ENCODE results near the gene BLOC1S6.

Gene BLOC1S6

GRCh38 chr15:45551676-45552075 is 35.5 kb upstream of the BLOC1S6 start:
- H3K9me3 ChIP-seq (ENCODE audit: control insufficient read depth in 5 of 5, low read length in 5 of 5): no peaks in the 10 kb centered on the region
- no peaks in the 10 kb centered on the region for H3K4me1 ChIP-seq (ENCODE audit: control insufficient read depth in 5 of 5, insufficient read depth in 5 of 5, low read length in 5 of 5)
- no peak overlapping the region for H3K27ac ChIP-seq (ENCODE audit: low read depth, low read length)
- H3K36me3 ChIP-seq (ENCODE audit: control insufficient read depth in 5 of 5, insufficient read depth in 5 of 5, low read length in 5 of 5): no peaks in the 10 kb centered on the region
- H3K27me3 ChIP-seq (ENCODE audit: control insufficient read depth in 5 of 5, insufficient read depth in 4 of 5, low read length in 5 of 5): peaks cover 0 to 6% (median 0%) of the 10 kb centered on the region in 5 donors
- no peak overlapping the region for H3K4me3 ChIP-seq (ENCODE audit: low read depth in 1 of 5, low read length in 5 of 5)
- H3K9ac ChIP-seq (ENCODE audit: low read length in 5 of 5): no peak overlapping the region

- Histone ChIP-seq H3K4me3 (ENCODE audit: low read depth in 1 of 5, low read length in 5 of 5) (no peak overlapping the region), H3K27ac (ENCODE audit: low read depth, low read length) (no peak overlapping the region), H3K9me3 (ENCODE audit: control insufficient read depth in 5 of 5, low read length in 5 of 5) (no peaks in the 10 kb centered on the region), H3K36me3 (ENCODE audit: control insufficient read depth in 5 of 5, insufficient read depth in 5 of 5, low read length in 5 of 5) (no peaks in the 10 kb centered on the region), H3K27me3 (ENCODE audit: control insufficient read depth in 5 of 5, insufficient read depth in 4 of 5, low read length in 5 of 5) (no peaks in the 10 kb centered on the region), H3K4me1 (ENCODE audit: control insufficient read depth in 5 of 5, insufficient read depth in 5 of 5, low read length in 5 of 5) (no peaks in the 10 kb centered on the region), H3K9ac (ENCODE audit: low read length in 5 of 5) (no peak overlapping the region)
Measured at GRCh38 chr15:45555934-45556608, 31.1 kb upstream of the BLOC1S6 start.

GRCh38 chr15:45572617-45573016 is 14.6 kb upstream of the BLOC1S6 start:
- no peaks in the 10 kb centered on the region for H3K36me3 ChIP-seq (ENCODE audit: control insufficient read depth in 5 of 5, insufficient read depth in 5 of 5, low read length in 5 of 5)
- H3K4me3 ChIP-seq (ENCODE audit: low read depth in 1 of 5, low read length in 5 of 5): no peak overlapping the region
- no peaks in the 10 kb centered on the region for H3K9me3 ChIP-seq (ENCODE audit: control insufficient read depth in 5 of 5, low read length in 5 of 5)
- H3K27me3 ChIP-seq (ENCODE audit: control insufficient read depth in 5 of 5, insufficient read depth in 4 of 5, low read length in 5 of 5): peaks cover 0 to 2% (median 0%) of the 10 kb centered on the region in 5 donors
- H3K27ac ChIP-seq (ENCODE audit: low read depth, low read length): no peak overlapping the region
- H3K4me1 ChIP-seq (ENCODE audit: control insufficient read depth in 5 of 5, insufficient read depth in 5 of 5, low read length in 5 of 5): peaks cover 0 to 5% (median 0%) of the 10 kb centered on the region in 5 donors
- no peak overlapping the region for H3K9ac ChIP-seq (ENCODE audit: low read length in 5 of 5)

GRCh38 chr15:45573961-45574629 is 13.1 kb upstream of the BLOC1S6 start:
- Histone ChIP-seq H3K36me3 (ENCODE audit: control insufficient read depth in 5 of 5, insufficient read depth in 5 of 5, low read length in 5 of 5) (no peaks in the 10 kb centered on the region), H3K4me1 (ENCODE audit: control insufficient read depth in 5 of 5, insufficient read depth in 5 of 5, low read length in 5 of 5) (peaks cover 0 to 5% (median 0%) of the 10 kb centered on the region in 5 donors), H3K4me3 (ENCODE audit: low read depth in 1 of 5, low read length in 5 of 5) (no peak overlapping the region), H3K9ac (ENCODE audit: low read length in 5 of 5) (no peak overlapping the region), H3K27me3 (ENCODE audit: control insufficient read depth in 5 of 5, insufficient read depth in 4 of 5, low read length in 5 of 5) (peaks cover 0 to 2% (median 0%) of the 10 kb centered on the region in 5 donors), H3K27ac (ENCODE audit: low read depth, low read length) (no peak overlapping the region), H3K9me3 (ENCODE audit: control insufficient read depth in 5 of 5, low read length in 5 of 5) (no peaks in the 10 kb centered on the region)

GRCh38 chr15:45581919-45582318 is 5.3 kb upstream of the BLOC1S6 start:
- no peak overlapping the region for H3K9ac ChIP-seq (ENCODE audit: low read length in 5 of 5)
- H3K36me3 ChIP-seq (ENCODE audit: control insufficient read depth in 5 of 5, insufficient read depth in 5 of 5, low read length in 5 of 5): no peaks in the 10 kb centered on the region
- H3K4me1 ChIP-seq (ENCODE audit: control insufficient read depth in 5 of 5, insufficient read depth in 5 of 5, low read length in 5 of 5): peaks cover 3 to 15% (median 11%) of the 10 kb centered on the region in 5 donors
- no peak overlapping the region for H3K27ac ChIP-seq (ENCODE audit: low read depth, low read length)
- H3K27me3 ChIP-seq (ENCODE audit: control insufficient read depth in 5 of 5, insufficient read depth in 4 of 5, low read length in 5 of 5): peaks cover 0 to 2% (median 0%) of the 10 kb centered on the region in 5 donors
- no peak overlapping the region for H3K4me3 ChIP-seq (ENCODE audit: low read depth in 1 of 5, low read length in 5 of 5)
- no peaks in the 10 kb centered on the region for H3K9me3 ChIP-seq (ENCODE audit: control insufficient read depth in 5 of 5, low read length in 5 of 5)

GRCh38 chr15:45583731-45584639 is 3.2 kb upstream of the BLOC1S6 start:
- no peak overlapping the region for H3K9ac ChIP-seq (ENCODE audit: low read length in 5 of 5)
- H3K27ac ChIP-seq (ENCODE audit: low read depth, low read length): no peak overlapping the region
- H3K9me3 ChIP-seq (ENCODE audit: control insufficient read depth in 5 of 5, low read length in 5 of 5): no peaks in the 10 kb centered on the region
- H3K4me1 ChIP-seq (ENCODE audit: control insufficient read depth in 5 of 5, insufficient read depth in 5 of 5, low read length in 5 of 5): peaks cover 11 to 28% (median 23%) of the 10 kb centered on the region in 5 donors
- H3K27me3 ChIP-seq (ENCODE audit: control insufficient read depth in 5 of 5, insufficient read depth in 4 of 5, low read length in 5 of 5): peaks cover 0 to 2% (median 0%) of the 10 kb centered on the region in 5 donors
- H3K36me3 ChIP-seq (ENCODE audit: control insufficient read depth in 5 of 5, insufficient read depth in 5 of 5, low read length in 5 of 5): no peaks in the 10 kb centered on the region
- H3K4me3 ChIP-seq (ENCODE audit: low read depth in 1 of 5, low read length in 5 of 5): no peak overlapping the region

GRCh38 chr15:45585069-45585791 is 1.9 kb upstream of the BLOC1S6 start:
- Histone ChIP-seq H3K9ac (ENCODE audit: low read length in 5 of 5) (no peak overlapping the region), H3K4me1 (ENCODE audit: control insufficient read depth in 5 of 5, insufficient read depth in 5 of 5, low read length in 5 of 5) (peaks cover 11 to 33% (median 28%) of the 10 kb centered on the region in 5 donors), H3K4me3 (ENCODE audit: low read depth in 1 of 5, low read length in 5 of 5) (no peak overlapping the region), H3K27ac (ENCODE audit: low read depth, low read length) (no peak overlapping the region), H3K36me3 (ENCODE audit: control insufficient read depth in 5 of 5, insufficient read depth in 5 of 5, low read length in 5 of 5) (no peaks in the 10 kb centered on the region), H3K9me3 (ENCODE audit: control insufficient read depth in 5 of 5, low read length in 5 of 5) (no peaks in the 10 kb centered on the region), H3K27me3 (ENCODE audit: control insufficient read depth in 5 of 5, insufficient read depth in 4 of 5, low read length in 5 of 5) (peaks cover 0 to 2% (median 0%) of the 10 kb centered on the region in 5 donors)

- Histone ChIP-seq H3K36me3 (ENCODE audit: control insufficient read depth in 5 of 5, insufficient read depth in 5 of 5, low read length in 5 of 5) (no peaks in the 10 kb centered on the region), H3K4me3 (ENCODE audit: low read depth in 1 of 5, low read length in 5 of 5) (peak overlapping the region; percentile 79 to 95 (median 90)), H3K27ac (ENCODE audit: low read depth, low read length) (peak overlapping the region; percentile 100), H3K9me3 (ENCODE audit: control insufficient read depth in 5 of 5, low read length in 5 of 5) (no peaks in the 10 kb centered on the region), H3K27me3 (ENCODE audit: control insufficient read depth in 5 of 5, insufficient read depth in 4 of 5, low read length in 5 of 5) (peaks cover 0 to under 1% (median 0%) of the 10 kb centered on the region in 5 donors), H3K9ac (ENCODE audit: low read length in 5 of 5) (peak overlapping the region; percentile 97 to 99 (median 99)), H3K4me1 (ENCODE audit: control insufficient read depth in 5 of 5, insufficient read depth in 5 of 5, low read length in 5 of 5) (peaks cover 11 to 38% (median 28%) of the 10 kb centered on the region in 5 donors)
Measured at GRCh38 chr15:45586125-45586524, 1.1 kb upstream of the BLOC1S6 start.

GRCh38 chr15:45586601-45587094 is 531 bp upstream of the BLOC1S6 start:
- H3K27ac ChIP-seq (ENCODE audit: low read depth, low read length): peak overlapping the region; percentile 100
- H3K9ac ChIP-seq (ENCODE audit: low read length in 5 of 5): peak overlapping the region; percentile 97 to 99 (median 99)
- H3K27me3 ChIP-seq (ENCODE audit: control insufficient read depth in 5 of 5, insufficient read depth in 4 of 5, low read length in 5 of 5): no peaks in the 10 kb centered on the region
- no peaks in the 10 kb centered on the region for H3K36me3 ChIP-seq (ENCODE audit: control insufficient read depth in 5 of 5, insufficient read depth in 5 of 5, low read length in 5 of 5)
- peak overlapping the region; percentile 79 to 95 (median 90) for H3K4me3 ChIP-seq (ENCODE audit: low read depth in 1 of 5, low read length in 5 of 5)
- no peaks in the 10 kb centered on the region for H3K9me3 ChIP-seq (ENCODE audit: control insufficient read depth in 5 of 5, low read length in 5 of 5)
- peaks cover 11 to 38% (median 28%) of the 10 kb centered on the region in 5 donors for H3K4me1 ChIP-seq (ENCODE audit: control insufficient read depth in 5 of 5, insufficient read depth in 5 of 5, low read length in 5 of 5)
